H9 (cell line): Measurements from ENCODE around the gene CLMN. TPM values are rescaled to one million over a fixed set of nuclear protein-coding genes. Genes with fewer than 3 reads are reported as not detected.

ENCODE experiments used
- DNase-seq: peaks from one replicate; pipeline ENCODE4 v3.0.0-alpha.2; 2017
- H2AFZ ChIP-seq: one replicate; pipeline ENCODE4 v1.6.1; 2013; ENCODE audit warnings: mild to moderate bottlenecking, low read length, control low read depth, moderate library complexity
- H2AK5ac ChIP-seq: 2 replicates; pipeline ENCODE4 v1.6.1; 2013; ENCODE audit warnings: low read length, control low read depth, mixed read lengths; ENCODE audit not compliant: insufficient read length
- H2BK120ac ChIP-seq: one replicate; pipeline ENCODE4 v1.6.1; 2013; ENCODE audit warnings: low read depth, mild to moderate bottlenecking, low read length, control low read depth, inconsistent platforms; ENCODE audit not compliant: poor library complexity, severe bottlenecking
- H2BK12ac ChIP-seq: 2 replicates; pipeline ENCODE4 v1.6.1; 2013; ENCODE audit warnings: low read length, control low read depth, mixed read lengths, low read depth; ENCODE audit not compliant: insufficient read length
- H2BK15ac ChIP-seq: 2 replicates; pipeline ENCODE4 v1.6.1; 2013; ENCODE audit warnings: low read depth, low read length, control low read depth
- H2BK20ac ChIP-seq: one replicate; pipeline ENCODE4 v1.6.1; 2013; ENCODE audit warnings: low read depth, mild to moderate bottlenecking, low read length, control low read depth, inconsistent platforms; ENCODE audit not compliant: poor library complexity, severe bottlenecking
- H2BK5ac ChIP-seq: 2 replicates; pipeline ENCODE4 v1.6.1; 2013; ENCODE audit warnings: low read length, control low read depth, mixed read lengths; ENCODE audit not compliant: insufficient read length
- H3K14ac ChIP-seq: 2 replicates; pipeline ENCODE4 v1.6.1; 2013; ENCODE audit warnings: low read length, control low read depth; ENCODE audit not compliant: insufficient read depth
- H3K18ac ChIP-seq: 2 replicates; pipeline ENCODE4 v1.6.1; 2013; ENCODE audit warnings: low read depth, mild to moderate bottlenecking, mixed read lengths, low read length, control low read depth; ENCODE audit not compliant: insufficient read length
- H3K23ac ChIP-seq: 2 replicates; pipeline ENCODE4 v1.6.1; 2013; ENCODE audit warnings: low read length, control low read depth, mixed read lengths, low read depth; ENCODE audit not compliant: insufficient read length
- H3K23me2 ChIP-seq: 2 replicates; pipeline ENCODE4 v1.6.1; 2013; ENCODE audit warnings: low read depth, mild to moderate bottlenecking, mixed read lengths, low read length, control low read depth; ENCODE audit not compliant: insufficient read length, poor library complexity, severe bottlenecking
- H3K27ac ChIP-seq: 2 replicates; pipeline ENCODE4 v1.5.1; 2013; ENCODE audit warnings: low read length, control low read depth, mixed read lengths, low read depth; ENCODE audit not compliant: insufficient read length
- H3K27me3 ChIP-seq: 2 replicates; pipeline ENCODE4 v1.6.1; 2013; ENCODE audit warnings: low read length, control low read depth, inconsistent platforms; ENCODE audit not compliant: insufficient read depth
- H3K4ac ChIP-seq: 2 replicates; pipeline ENCODE4 v1.6.1; 2013; ENCODE audit warnings: low read depth, mild to moderate bottlenecking, control low read depth, inconsistent platforms, low read length, moderate library complexity
- H3K4me1 ChIP-seq: 2 replicates; pipeline ENCODE4 v1.6.1; 2013; ENCODE audit warnings: low read length, control low read depth, inconsistent platforms; ENCODE audit not compliant: insufficient read depth
- H3K4me2 ChIP-seq: 2 replicates; pipeline ENCODE4 v1.6.1; 2013; ENCODE audit warnings: low read length, control low read depth, mixed read lengths; ENCODE audit not compliant: insufficient read length, insufficient read depth
- H3K56ac ChIP-seq: 2 replicates; pipeline ENCODE4 v1.6.1; 2013; ENCODE audit warnings: low read depth, mild to moderate bottlenecking, mixed read lengths, low read length, control low read depth; ENCODE audit not compliant: insufficient read length
- H3K79me1 ChIP-seq: 2 replicates; pipeline ENCODE4 v1.6.1; 2013; ENCODE audit warnings: low read depth, mild to moderate bottlenecking, moderate library complexity, low read length, control low read depth, inconsistent platforms; ENCODE audit not compliant: insufficient read depth, poor library complexity, severe bottlenecking
- H3K79me2 ChIP-seq: 2 replicates; pipeline ENCODE4 v1.6.1; 2013; ENCODE audit warnings: low read length, control low read depth, inconsistent platforms; ENCODE audit not compliant: insufficient read depth
- H3K9ac ChIP-seq: 2 replicates; pipeline ENCODE4 v1.6.1; 2013; ENCODE audit warnings: low read length, control low read depth, mixed read lengths; ENCODE audit not compliant: insufficient read length; ENCODE audit errors: extremely low read depth
- H3K9me3 ChIP-seq: one replicate; pipeline ENCODE4 v1.6.1; 2013; ENCODE audit warnings: low read depth, low read length, inconsistent platforms; ENCODE audit not compliant: control insufficient read depth
- H3T11ph ChIP-seq: one replicate; pipeline ENCODE4 v1.6.1; 2013; ENCODE audit warnings: mild to moderate bottlenecking, low read length, control low read depth, inconsistent platforms
- H4K20me1 ChIP-seq: one replicate; pipeline ENCODE4 v1.6.1; 2013; ENCODE audit not compliant: control insufficient read depth, insufficient read length, insufficient read depth
- H4K5ac ChIP-seq: 2 replicates; pipeline ENCODE4 v1.6.1; 2013; ENCODE audit warnings: low read depth, mild to moderate bottlenecking, mixed read lengths, low read length, control low read depth; ENCODE audit not compliant: insufficient read length
- H4K8ac ChIP-seq: replicated peaks from 2 replicates; pipeline ENCODE4 v1.6.1; 2013; ENCODE audit warnings: low read length, control low read depth, mixed read lengths, low read depth; ENCODE audit not compliant: insufficient read length
- H4K91ac ChIP-seq: 2 replicates; pipeline ENCODE4 v1.6.1; 2013; ENCODE audit warnings: low read depth, mild to moderate bottlenecking, moderate library complexity, mixed read lengths, low read length, control low read depth; ENCODE audit not compliant: insufficient read length
- H3K27ac Mint-ChIP-seq, 3 experiments: 2 replicates in 2 of 3; 3 replicates in 1 of 3; pipeline ENCODE4 v1.8.0; 2020 to 2021; ENCODE audit warnings: mixed read lengths in 3 of 3, mild to moderate bottlenecking in 1 of 3, moderate library complexity in 1 of 3
- H3K27me3 Mint-ChIP-seq: 2 replicates; pipeline ENCODE4 v1.8.0; 2021; ENCODE audit warnings: low read depth, mild to moderate bottlenecking, moderate library complexity, mixed read lengths
- H3K36me3 Mint-ChIP-seq, 3 experiments: 2 replicates in 2 of 3; 3 replicates in 1 of 3; pipeline ENCODE4 v1.8.0; 2020 to 2021; ENCODE audit warnings: low read depth in 3 of 3, mixed read lengths in 3 of 3; ENCODE audit not compliant: insufficient read depth in 1 of 3
- H3K4me1 Mint-ChIP-seq, 2 experiments: 2 replicates each; pipeline ENCODE4 v1.8.0; 2020; ENCODE audit warnings: mixed read lengths in 2 of 2
- H3K4me3 Mint-ChIP-seq, 2 experiments: 2 replicates in 1 of 2; 3 replicates in 1 of 2; pipeline ENCODE4 v1.8.0; 2020 to 2021; ENCODE audit warnings: mild to moderate bottlenecking in 2 of 2, mixed read lengths in 2 of 2, moderate library complexity in 1 of 2
- H3K9me3 Mint-ChIP-seq, 2 experiments: 2 replicates in 1 of 2; 3 replicates in 1 of 2; pipeline ENCODE4 v1.8.0; 2020; ENCODE audit warnings: mild to moderate bottlenecking in 2 of 2, mixed read lengths in 2 of 2, moderate library complexity in 1 of 2
- WGBS: extraction: QIAGEN DNeasy Blood & Tissue Kit; methylation state at CpG from one replicate; pipeline ENCODE4 v1.1.7; 2013; ENCODE audit warnings: missing lambda C conversion rate, low lambda C conversion rate, mixed read lengths; ENCODE audit not compliant: insufficient read length; ENCODE audit errors: extremely low coverage; 5-methylcytosine and 5-hydroxymethylcytosine counted together
- total RNA-seq: library from RNA; stranded (reverse); gene quantifications from 2 replicates; pipeline ENCODE4 v1.2.1, GENCODE V29; 2021
- TF ChIP-seq, protein P1 (sequence below): fragments of 200-600 bp; sonication (generic); conservative IDR thresholded peaks from 3 replicates; pipeline ENCODE4 v1.8.0; 2021; ENCODE audit warnings: antibody characterized with exemption, mild to moderate bottlenecking

The CLMN gene
- total RNA-seq, 1 experiment from 2014 or later, result 7.6 TPM

DNA sequence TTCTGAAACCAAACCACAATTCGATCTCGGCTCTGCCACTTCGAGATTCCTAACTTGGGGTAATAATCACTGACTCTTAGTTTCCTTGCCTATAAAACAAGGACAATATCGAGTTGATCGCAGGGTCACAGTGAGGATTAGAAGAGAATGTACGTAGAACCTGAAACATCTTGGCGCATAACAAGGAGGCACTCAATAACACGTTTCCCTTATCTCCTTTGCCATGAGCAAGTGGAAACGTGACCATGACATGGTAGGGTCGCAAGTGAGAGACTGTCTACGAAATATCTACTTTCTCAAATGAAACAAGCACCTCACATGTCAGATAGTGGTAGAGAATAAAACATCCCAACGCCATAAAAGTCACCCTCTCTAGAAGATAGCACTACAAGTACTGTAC lies 164.7 kb downstream of the CLMN start:
- Histone ChIP-seq H3K27me3 (no peaks in the 10 kb centered on the region), H2BK12ac (no peak overlapping the region), H3K23me2 (peaks cover 11% of the 10 kb centered on the region), H2AK5ac (no peak overlapping the region), H3K18ac (no peak overlapping the region), H3K9me3 (no peaks in the 10 kb centered on the region), H2BK5ac (no peak overlapping the region), H2BK120ac (no peak overlapping the region), H3K4me1 (peaks cover 2% of the 10 kb centered on the region; the same call in 1 of the 2 replicates), H3K4ac (no peak overlapping the region), H4K20me1 (no peaks in the 10 kb centered on the region), H3K79me1 (peaks cover 4% of the 10 kb centered on the region), H3K56ac (no peak overlapping the region), H3K14ac (no peak overlapping the region), H2BK15ac (no peak overlapping the region), H3K9ac (no peak overlapping the region), H4K5ac (no peak overlapping the region), H3K23ac (no peak overlapping the region), H3K4me2 (peak overlapping the region; percentile 10), H3T11ph (no peak overlapping the region), H4K91ac (no peak overlapping the region), H4K8ac (no peak overlapping the region), H3K79me2 (peaks cover 31% of the 10 kb centered on the region; the same call in 1 of the 2 replicates), H2BK20ac (no peak overlapping the region), H3K27ac (no peak overlapping the region), H2AFZ (no peak overlapping the region)
- Mint-ChIP-seq H3K4me1 (peaks cover 33 to 38% of the 10 kb centered on the region in 2 experiments), H3K27me3 (no peaks in the 10 kb centered on the region), H3K27ac (no peak overlapping the region), H3K9me3 (no peaks in the 10 kb centered on the region; a peak in 1 of 5 replicates), H3K4me3 (peak overlapping the region; percentile 80 to 86; a peak in 4 of 5 replicates), H3K36me3 (peaks cover 5 to 7% (median 6%) of the 10 kb centered on the region in 3 experiments; a peak in 6 of 7 replicates)
- DNase-seq, result no peak
- no CpG with 5 or more reads among the region's 12 CpGs for WGBS
- TF ChIP-seq, protein P1, sequence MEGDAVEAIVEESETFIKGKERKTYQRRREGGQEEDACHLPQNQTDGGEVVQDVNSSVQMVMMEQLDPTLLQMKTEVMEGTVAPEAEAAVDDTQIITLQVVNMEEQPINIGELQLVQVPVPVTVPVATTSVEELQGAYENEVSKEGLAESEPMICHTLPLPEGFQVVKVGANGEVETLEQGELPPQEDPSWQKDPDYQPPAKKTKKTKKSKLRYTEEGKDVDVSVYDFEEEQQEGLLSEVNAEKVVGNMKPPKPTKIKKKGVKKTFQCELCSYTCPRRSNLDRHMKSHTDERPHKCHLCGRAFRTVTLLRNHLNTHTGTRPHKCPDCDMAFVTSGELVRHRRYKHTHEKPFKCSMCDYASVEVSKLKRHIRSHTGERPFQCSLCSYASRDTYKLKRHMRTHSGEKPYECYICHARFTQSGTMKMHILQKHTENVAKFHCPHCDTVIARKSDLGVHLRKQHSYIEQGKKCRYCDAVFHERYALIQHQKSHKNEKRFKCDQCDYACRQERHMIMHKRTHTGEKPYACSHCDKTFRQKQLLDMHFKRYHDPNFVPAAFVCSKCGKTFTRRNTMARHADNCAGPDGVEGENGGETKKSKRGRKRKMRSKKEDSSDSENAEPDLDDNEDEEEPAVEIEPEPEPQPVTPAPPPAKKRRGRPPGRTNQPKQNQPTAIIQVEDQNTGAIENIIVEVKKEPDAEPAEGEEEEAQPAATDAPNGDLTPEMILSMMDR, result no peak
